ENCODE measurements around the gene CHMP2B. TPM values are rescaled to one million over a fixed set of nuclear protein-coding genes. Genes with fewer than 3 reads are reported as not detected.

CHMP2B gene
- total RNA-seq, 4 donors from 2014 or later = 30.3 to 37.0 (median 36.6) TPM

DNA sequence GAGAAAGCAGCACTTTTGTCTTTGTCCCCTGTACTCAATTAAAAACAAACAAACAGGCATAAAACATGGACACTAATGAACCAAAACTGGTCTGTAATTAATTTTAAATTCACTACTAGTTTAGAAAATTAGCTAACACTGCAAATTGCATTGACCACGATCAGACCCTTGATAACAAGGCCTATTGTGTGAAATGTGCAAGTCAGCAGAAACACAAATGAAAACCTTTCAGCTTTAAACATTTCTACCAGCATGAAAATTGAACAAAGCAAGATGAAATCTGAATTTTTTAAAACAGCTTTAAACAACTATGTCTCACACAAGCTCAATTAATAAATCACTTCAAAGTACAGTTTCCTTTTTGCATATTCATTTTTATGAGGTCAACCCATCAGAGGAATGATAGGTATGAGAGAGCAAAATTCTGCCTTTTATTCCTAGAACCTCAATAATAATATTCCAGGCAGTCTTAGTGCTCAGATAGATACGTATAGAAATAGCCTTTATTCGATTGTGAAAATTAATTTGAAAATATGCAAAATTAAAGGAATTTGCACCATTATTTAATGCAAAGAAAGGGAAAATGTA, 27.0 kb upstream of the CHMP2B start:
- intact Hi-C loops (cut with DNase I; ENCODE audit: low total_unique reads) = no loop called here
- H3K4me3 ChIP-seq (ENCODE audit: low read depth, poor library complexity, severe bottlenecking) = no peak overlapping the region
- 71 to 73% methylated on average over 3 of the region's 3 CpGs for WGBS, 2 donors
- TF ChIP-seq POLR2A (IDR thresholded peaks at IDR 0.05) = no peak
- TF ChIP-seq, protein P1, sequence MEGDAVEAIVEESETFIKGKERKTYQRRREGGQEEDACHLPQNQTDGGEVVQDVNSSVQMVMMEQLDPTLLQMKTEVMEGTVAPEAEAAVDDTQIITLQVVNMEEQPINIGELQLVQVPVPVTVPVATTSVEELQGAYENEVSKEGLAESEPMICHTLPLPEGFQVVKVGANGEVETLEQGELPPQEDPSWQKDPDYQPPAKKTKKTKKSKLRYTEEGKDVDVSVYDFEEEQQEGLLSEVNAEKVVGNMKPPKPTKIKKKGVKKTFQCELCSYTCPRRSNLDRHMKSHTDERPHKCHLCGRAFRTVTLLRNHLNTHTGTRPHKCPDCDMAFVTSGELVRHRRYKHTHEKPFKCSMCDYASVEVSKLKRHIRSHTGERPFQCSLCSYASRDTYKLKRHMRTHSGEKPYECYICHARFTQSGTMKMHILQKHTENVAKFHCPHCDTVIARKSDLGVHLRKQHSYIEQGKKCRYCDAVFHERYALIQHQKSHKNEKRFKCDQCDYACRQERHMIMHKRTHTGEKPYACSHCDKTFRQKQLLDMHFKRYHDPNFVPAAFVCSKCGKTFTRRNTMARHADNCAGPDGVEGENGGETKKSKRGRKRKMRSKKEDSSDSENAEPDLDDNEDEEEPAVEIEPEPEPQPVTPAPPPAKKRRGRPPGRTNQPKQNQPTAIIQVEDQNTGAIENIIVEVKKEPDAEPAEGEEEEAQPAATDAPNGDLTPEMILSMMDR (IDR thresholded peaks at IDR 0.05) = no peak
- DNase-seq (ENCODE audit: low spot score in 2 of 2) = no peak

DNA sequence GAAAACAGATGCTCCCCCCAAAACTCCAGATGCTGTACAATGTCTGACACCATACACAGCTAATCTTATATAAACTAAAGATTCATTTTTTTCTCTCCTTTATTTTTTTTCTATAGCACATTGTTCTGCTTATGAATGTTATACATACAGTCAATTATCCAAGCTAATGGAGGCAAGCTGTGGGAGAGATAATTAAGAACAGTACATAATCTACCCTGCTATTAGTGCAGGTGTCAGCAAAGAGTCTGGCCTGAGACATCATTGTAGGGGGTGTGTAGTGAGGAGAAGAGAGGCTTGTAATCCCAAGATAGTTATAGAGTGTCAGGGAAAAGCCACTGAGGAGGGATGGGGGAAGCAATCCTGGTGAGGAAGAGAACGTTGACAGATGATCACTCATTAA, 25.4 kb upstream of the CHMP2B start:
- no peak overlapping the region for H3K4me3 ChIP-seq (ENCODE audit: low read depth, poor library complexity, severe bottlenecking)
- no peak for TF ChIP-seq POLR2A (IDR thresholded peaks at IDR 0.05)
- TF ChIP-seq, protein P1 (IDR thresholded peaks at IDR 0.05) = no peak
- DNase-seq (ENCODE audit: low spot score in 2 of 2) = no peak
- WGBS, 2 donors = 65 to 69% methylated on average over 1 of the region's 1 CpG
- intact Hi-C loops (cut with DNase I; ENCODE audit: low total_unique reads) = no loop called here

DNA sequence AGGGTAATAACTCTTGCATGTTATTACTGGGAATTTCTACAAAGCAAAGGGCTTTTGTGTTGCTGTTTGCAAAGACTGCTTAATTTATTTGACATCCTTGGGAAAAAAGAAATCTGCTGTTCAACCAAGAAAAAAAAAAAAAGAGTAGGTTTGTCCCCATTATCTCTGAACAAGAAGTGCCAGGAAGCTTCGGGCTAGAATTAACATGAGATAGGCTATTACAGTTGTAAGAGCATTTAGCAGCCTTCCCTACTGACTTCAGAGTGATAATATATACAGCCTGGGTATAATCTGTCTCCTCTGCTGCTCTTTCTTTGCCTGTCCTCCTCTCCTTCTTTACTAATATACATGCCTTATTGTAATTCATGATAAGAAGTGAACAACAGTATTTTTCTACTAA, 23.3 kb upstream of the CHMP2B start:
- intact Hi-C loops (cut with DNase I; ENCODE audit: low total_unique reads) = no loop called here
- WGBS, 2 donors = 49 to 50% methylated on average over 1 of the region's 1 CpG
- H3K4me3 ChIP-seq (ENCODE audit: low read depth, poor library complexity, severe bottlenecking) = no peak overlapping the region
- TF ChIP-seq, protein P1 (IDR thresholded peaks at IDR 0.05) = no peak
- no peak for TF ChIP-seq POLR2A (IDR thresholded peaks at IDR 0.05)
- no peak for DNase-seq (ENCODE audit: low spot score in 2 of 2)

DNA sequence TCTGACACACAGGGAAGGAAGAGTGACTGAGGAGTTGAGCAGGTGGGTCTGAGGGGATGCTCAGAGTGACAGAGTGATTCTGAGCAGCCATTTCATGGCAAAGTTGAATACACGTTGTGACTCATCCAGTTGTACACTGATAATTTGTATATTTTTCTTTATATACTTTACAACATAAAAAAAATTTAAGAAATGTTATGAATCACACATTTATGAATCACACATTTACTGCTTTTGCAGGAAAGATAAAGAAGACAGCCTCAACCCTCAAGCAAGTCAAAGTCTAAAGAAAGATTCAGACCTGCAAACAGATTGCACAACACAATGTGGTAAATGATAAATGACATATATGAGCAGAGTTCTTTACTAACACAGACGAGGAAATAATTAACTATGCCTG, 21.0 kb upstream of the CHMP2B start:
- DNase-seq (ENCODE audit: low spot score in 2 of 2) = no peak
- intact Hi-C loops (cut with DNase I; ENCODE audit: low total_unique reads) = no loop called here
- 30 to 35% methylated on average over 2 of the region's 2 CpGs for WGBS, 2 donors
- H3K4me3 ChIP-seq (ENCODE audit: low read depth, poor library complexity, severe bottlenecking) = no peak overlapping the region
- TF ChIP-seq, protein P1 (IDR thresholded peaks at IDR 0.05) = no peak

- H3K4me3 ChIP-seq (ENCODE audit: low read depth, poor library complexity, severe bottlenecking) = no peak overlapping the region
- no peak for TF ChIP-seq POLR2A (IDR thresholded peaks at IDR 0.05)
- TF ChIP-seq, protein P1 (IDR thresholded peaks at IDR 0.05) = no peak
- WGBS, 2 donors = 38% methylated on average over 1 of the region's 1 CpG
- DNase-seq (ENCODE audit: low spot score in 2 of 2) = no peak
- intact Hi-C loops (cut with DNase I; ENCODE audit: low total_unique reads) = no loop called here
Measured at GRCh38 chr3:87206635-87207034, 20.5 kb upstream of the CHMP2B start.

GRCh38 chr3:87207460-87207859, 19.6 kb upstream of the CHMP2B start:
- H3K4me3 ChIP-seq (ENCODE audit: low read depth, poor library complexity, severe bottlenecking) = no peak overlapping the region
- no peak for DNase-seq (ENCODE audit: low spot score in 2 of 2)
- WGBS, 2 donors = 50 to 60% methylated on average over 1 of the region's 1 CpG
- TF ChIP-seq, protein P1 (IDR thresholded peaks at IDR 0.05) = no peak
- TF ChIP-seq POLR2A (IDR thresholded peaks at IDR 0.05) = no peak
- intact Hi-C loops (cut with DNase I; ENCODE audit: low total_unique reads) = no loop called here
